Spleen (tissue), 7 donors: ENCODE results near the gene EHMT1.
A peak's percentile ranks its signal among the peaks of the same experiment; 100 is the strongest.

Experiments used
- CTCF ChIP-seq, 11 experiments: fragments of 200-600 bp in 7 of 11; fragments of 450-650 bp in 4 of 11; sonication (generic) in 4 of 11; IDR thresholded peaks in 8 of 11; conservative IDR thresholded peaks in 3 of 11; 1 replicate in 7 of 11; 2 replicates in 4 of 11; pipeline versions ENCODE4 v1.4.0 to v1.8.0; 2016 to 2021; ENCODE audit warnings: antibody characterized with exemption in 11 of 11, inconsistent platforms in 4 of 11, mild to moderate bottlenecking in 1 of 11
- POLR2A ChIP-seq, 3 donors: fragments of 450-650 bp; IDR thresholded peaks; one replicate each; pipeline ENCODE4 v1.5.1; 2017; ENCODE audit warnings: antibody characterized with exemption in 3 of 3, mild to moderate bottlenecking in 1 of 3
- POLR2AphosphoS5 ChIP-seq, 3 donors: sonication (generic); formaldehyde crosslinking; IDR thresholded peaks; one replicate each; pipeline ENCODE4 v1.5.1; 2017; ENCODE audit warnings: antibody characterized with exemption in 3 of 3
- donor health status: DM: no; HTN: no; CAD: no; lungs with moderate emphysema.
- donor health status: DM: no; HTN: no; CAD: no.
- donor health status: DM: no; HTN: no; CAD: no.

- TF ChIP-seq POLR2A (IDR thresholded peaks at IDR 0.05) (no peak), CTCF (IDR thresholded peaks at IDR 0.05 in 8 of 11, conservative IDR thresholded peaks at IDR 0.05 in 3 of 11) (no peak), POLR2AphosphoS5 (IDR thresholded peaks at IDR 0.05) (peak in 1 of 3 donors; percentile 33)
These were observed 29.2 kb upstream of the EHMT1 start for GRCh38 chr9:137589441-137590122.
